ENCODE data around the gene SERPINA1. TPM values are rescaled to one million over a fixed set of nuclear protein-coding genes. Genes with fewer than 3 reads are reported as not detected.

Gene SERPINA1
- total and polyA plus RNA-seq, 2 of the 13 experiments (the other 11 are each of a cell fraction or from before 2014, with no cell fraction given) = 3,266 to 11,015 TPM

GRCh38 chr14:94340533-94340932 lies 47.9 kb downstream of the SERPINA1 start (continued):
- TF ChIP-seq, protein P1, sequence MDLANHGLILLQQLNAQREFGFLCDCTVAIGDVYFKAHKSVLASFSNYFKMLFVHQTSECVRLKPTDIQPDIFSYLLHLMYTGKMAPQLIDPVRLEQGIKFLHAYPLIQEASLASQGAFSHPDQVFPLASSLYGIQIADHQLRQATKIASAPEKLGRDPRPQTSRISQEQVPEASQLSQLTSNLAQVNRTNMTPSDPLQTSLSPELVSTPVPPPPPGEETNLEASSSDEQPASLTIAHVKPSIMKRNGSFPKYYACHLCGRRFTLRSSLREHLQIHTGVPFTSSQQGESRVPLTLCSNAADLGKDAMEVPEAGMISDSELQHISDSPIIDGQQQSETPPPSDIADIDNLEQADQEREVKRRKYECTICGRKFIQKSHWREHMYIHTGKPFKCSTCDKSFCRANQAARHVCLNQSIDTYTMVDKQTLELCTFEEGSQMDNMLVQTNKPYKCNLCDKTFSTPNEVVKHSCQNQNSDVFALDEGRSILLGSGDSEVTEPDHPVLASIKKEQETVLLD (CRISPR knock-in tag; IDR thresholded peaks at IDR 0.05; ENCODE audit: low read depth) = no peak
- no peak for TF ChIP-seq ZNF142 (CRISPR knock-in tag; IDR thresholded peaks at IDR 0.05)
- TF ChIP-seq ZMYM3 (CRISPR knock-in tag; IDR thresholded peaks at IDR 0.05) = peak; percentile 59; the same call in 1 of the 2 replicates
- peak; percentile 96 for TF ChIP-seq IKZF5 (CRISPR knock-in tag; IDR thresholded peaks at IDR 0.05)
- TF ChIP-seq ZSCAN12 (CRISPR knock-in tag; IDR thresholded peaks at IDR 0.05) = no peak
- TF ChIP-seq MED13 (CRISPR knock-in tag; IDR thresholded peaks at IDR 0.05) = 0 out of 2 replicates have a peak, but pooled peaks have one; percentile 64
- TF ChIP-seq MEIS1 (CRISPR knock-in tag; IDR thresholded peaks at IDR 0.05; ENCODE audit: borderline replicate concordance) = no peak
- no peak for TF ChIP-seq ZFP36L2 (CRISPR knock-in tag; IDR thresholded peaks at IDR 0.05)
- TF ChIP-seq PRDM15 (CRISPR knock-in tag; IDR thresholded peaks at IDR 0.05) = no peak
- no peak for TF ChIP-seq ZNF772 (CRISPR knock-in tag; IDR thresholded peaks at IDR 0.05)
- TF ChIP-seq WIZ (CRISPR knock-in tag; IDR thresholded peaks at IDR 0.05) = no peak
- no peak for TF ChIP-seq ZC3H13 (CRISPR knock-in tag; IDR thresholded peaks at IDR 0.05)
- no peak for TF ChIP-seq THAP9 (CRISPR knock-in tag; IDR thresholded peaks at IDR 0.05; ENCODE audit: borderline replicate concordance)
